ENCODE measurements around the gene GLRX2.
A peak's percentile ranks its signal among the peaks of the same experiment; 100 is the strongest.

GLRX2 gene

GRCh38 chr1:193113258-193113991 is 8.2 kb upstream of the GLRX2 start:
- no peak for TF ChIP-seq CTCF (conservative IDR thresholded peaks at IDR 0.05; ENCODE audit: control insufficient read depth, insufficient read depth, low read depth, low read length)
- no peak overlapping the region for H3K4me3 ChIP-seq (ENCODE audit: control insufficient read depth, low read depth, low read length)
- DNase-seq (ENCODE audit: low read depth): no peak

GRCh38 chr1:193111641-193112090 is 6.5 kb upstream of the GLRX2 start:
- DNase-seq (ENCODE audit: low read depth): peak; percentile 85
- no peak overlapping the region for H3K4me3 ChIP-seq (ENCODE audit: control insufficient read depth, low read depth, low read length)
- TF ChIP-seq CTCF (conservative IDR thresholded peaks at IDR 0.05; ENCODE audit: control insufficient read depth, insufficient read depth, low read depth, low read length): no peak

- no peak overlapping the region for H3K4me3 ChIP-seq (ENCODE audit: control insufficient read depth, low read depth, low read length)
- no peak for DNase-seq (ENCODE audit: low read depth)
- TF ChIP-seq CTCF (conservative IDR thresholded peaks at IDR 0.05; ENCODE audit: control insufficient read depth, insufficient read depth, low read depth, low read length): no peak
Measured at GRCh38 chr1:193110864-193111263, 5.7 kb upstream of the GLRX2 start.

GRCh38 chr1:193110246-193110645 is 5.0 kb upstream of the GLRX2 start:
- no peak for DNase-seq (ENCODE audit: low read depth)

GRCh38 chr1:193109619-193110018 is 4.4 kb upstream of the GLRX2 start:
- DNase-seq (ENCODE audit: low read depth): no peak
- no peak overlapping the region for H3K4me3 ChIP-seq (ENCODE audit: control insufficient read depth, low read depth, low read length)
- TF ChIP-seq CTCF (conservative IDR thresholded peaks at IDR 0.05; ENCODE audit: control insufficient read depth, insufficient read depth, low read depth, low read length): no peak

More at GRCh38 chr1:193110246-193110645, 5.0 kb upstream of the GLRX2 start:
- no peak for TF ChIP-seq CTCF (conservative IDR thresholded peaks at IDR 0.05; ENCODE audit: control insufficient read depth, insufficient read depth, low read depth, low read length)
- no peak overlapping the region for H3K4me3 ChIP-seq (ENCODE audit: control insufficient read depth, low read depth, low read length)

- TF ChIP-seq CTCF (conservative IDR thresholded peaks at IDR 0.05; ENCODE audit: control insufficient read depth, insufficient read depth, low read depth, low read length): no peak
- DNase-seq (ENCODE audit: low read depth): no peak
- H3K4me3 ChIP-seq (ENCODE audit: control insufficient read depth, low read depth, low read length): no peak overlapping the region
Measured at GRCh38 chr1:193108471-193108870, 3.3 kb upstream of the GLRX2 start.
